SK-N-SH treated with all-trans-retinoic acid at 6 μM for 48 hours (cell line): ENCODE measurements around the gene S100Z.
"Not testable (repeated sequence)": the region's sequence is repeated elsewhere in the genome, so short reads cannot be mapped to it uniquely, and the experiment has no call there.

ENCODE experiments used
- ATAC-seq: fragments of 200-7000 bp; cut with Tn5 transposase; 3 replicates; pipeline ENCODE4 v1.9.1; 2020; ENCODE audit warnings: mild to moderate bottlenecking, moderate library complexity
- ARNTL ChIP-seq: fragments of 450-650 bp; formaldehyde crosslinking; IDR thresholded peaks from 2 replicates; pipeline ENCODE4 v1.5.0; 2020; ENCODE audit warnings: low read depth, mild to moderate bottlenecking, moderate library complexity, borderline replicate concordance
- BACH2 ChIP-seq: fragments of 250-450 bp; sonication (Bioruptor Pico); IDR thresholded peaks from 2 replicates; pipeline ENCODE4 v1.9.0; 2021; ENCODE audit warnings: mild to moderate bottlenecking, borderline replicate concordance
- CREB5 ChIP-seq: fragments of 250-450 bp; sonication (Bioruptor Pico); IDR thresholded peaks from 2 replicates; pipeline ENCODE4 v1.5.1; 2020; ENCODE audit warnings: low read depth, mild to moderate bottlenecking, moderate library complexity
- ESRRG ChIP-seq: fragments of 250-450 bp; sonication (Bioruptor Pico); IDR thresholded peaks from 2 replicates; pipeline ENCODE4 v1.6.1; 2021; ENCODE audit warnings: mild to moderate bottlenecking
- GLIS3 ChIP-seq: fragments of 250-450 bp; sonication (Bioruptor Pico); IDR thresholded peaks from 2 replicates; pipeline ENCODE4 v1.5.0; 2020; ENCODE audit warnings: mild to moderate bottlenecking, moderate library complexity
- ISL1 ChIP-seq: fragments of 250-450 bp; sonication (Bioruptor Pico); IDR thresholded peaks from 2 replicates; pipeline ENCODE4 v2.1.2; 2022; ENCODE audit warnings: mild to moderate bottlenecking, moderate library complexity
- OSR1 ChIP-seq: fragments of 250-450 bp; sonication (Bioruptor Pico); IDR thresholded peaks from 2 replicates; pipeline ENCODE4 v1.8.0; 2022; ENCODE audit warnings: moderate library complexity, mild to moderate bottlenecking, inconsistent platforms
- PATZ1 ChIP-seq: fragments of 250-450 bp; sonication (Bioruptor Pico); IDR thresholded peaks from 2 replicates; pipeline ENCODE4 v1.8.0; 2020; ENCODE audit warnings: mild to moderate bottlenecking, moderate library complexity, borderline replicate concordance
- POU6F1 ChIP-seq: fragments of 250-450 bp; sonication (Bioruptor Pico); IDR thresholded peaks from 2 replicates; pipeline ENCODE4 v1.8.0; 2021; ENCODE audit warnings: low read depth, mild to moderate bottlenecking, moderate library complexity, borderline replicate concordance
- PPARA ChIP-seq: fragments of 250-450 bp; sonication (Bioruptor Pico); IDR thresholded peaks from 2 replicates; pipeline ENCODE4 v1.5.0; 2020; ENCODE audit warnings: mild to moderate bottlenecking, borderline replicate concordance
- RARB ChIP-seq: fragments of 250-450 bp; sonication (Bioruptor Pico); IDR thresholded peaks from 2 replicates; pipeline ENCODE4 v1.8.0; 2021; ENCODE audit warnings: mild to moderate bottlenecking, moderate library complexity
- TCF4 ChIP-seq: fragments of 250-450 bp; sonication (Bioruptor Pico); IDR thresholded peaks from 2 replicates; pipeline ENCODE4 v1.8.0; 2021; ENCODE audit warnings: mild to moderate bottlenecking, moderate library complexity, borderline replicate concordance
- TOX ChIP-seq: fragments of 250-450 bp; sonication (Bioruptor Pico); IDR thresholded peaks from 2 replicates; pipeline ENCODE4 v1.8.0; 2021; ENCODE audit warnings: mild to moderate bottlenecking, moderate library complexity, borderline replicate concordance
- TSHZ2 ChIP-seq: fragments of 250-450 bp; sonication (Bioruptor Pico); IDR thresholded peaks from 2 replicates; pipeline ENCODE4 v1.5.0; 2020; ENCODE audit warnings: mild to moderate bottlenecking, moderate library complexity
- ZC3H10 ChIP-seq: fragments of 250-450 bp; sonication (Bioruptor Pico); IDR thresholded peaks from 2 replicates; pipeline ENCODE4 v1.5.1; 2021; ENCODE audit warnings: mild to moderate bottlenecking, moderate library complexity
- ZFP30 ChIP-seq: fragments of 450-650 bp; formaldehyde crosslinking; IDR thresholded peaks from 2 replicates; pipeline ENCODE4 v1.5.0; 2022; ENCODE audit warnings: mild to moderate bottlenecking, moderate library complexity
- ZNF565 ChIP-seq: fragments of 450-650 bp; formaldehyde crosslinking; conservative IDR thresholded peaks from 2 replicates; pipeline ENCODE4 v1.5.0; 2020; ENCODE audit warnings: low read depth, mild to moderate bottlenecking, moderate library complexity
- ZNF70 ChIP-seq: fragments of 450-650 bp; formaldehyde crosslinking; IDR thresholded peaks from 2 replicates; pipeline ENCODE4 v1.5.0; 2020; ENCODE audit warnings: mild to moderate bottlenecking, moderate library complexity
- ZNF8 ChIP-seq: fragments of 450-650 bp; formaldehyde crosslinking; IDR thresholded peaks from 2 replicates; pipeline ENCODE4 v1.5.0; 2020; ENCODE audit warnings: mild to moderate bottlenecking, moderate library complexity
- TF ChIP-seq, protein P1 (sequence below): fragments of 250-450 bp; sonication (Bioruptor Pico); IDR thresholded peaks from 2 replicates; pipeline ENCODE4 v1.5.1; 2021; ENCODE audit warnings: mild to moderate bottlenecking, moderate library complexity

The S100Z gene

DNA sequence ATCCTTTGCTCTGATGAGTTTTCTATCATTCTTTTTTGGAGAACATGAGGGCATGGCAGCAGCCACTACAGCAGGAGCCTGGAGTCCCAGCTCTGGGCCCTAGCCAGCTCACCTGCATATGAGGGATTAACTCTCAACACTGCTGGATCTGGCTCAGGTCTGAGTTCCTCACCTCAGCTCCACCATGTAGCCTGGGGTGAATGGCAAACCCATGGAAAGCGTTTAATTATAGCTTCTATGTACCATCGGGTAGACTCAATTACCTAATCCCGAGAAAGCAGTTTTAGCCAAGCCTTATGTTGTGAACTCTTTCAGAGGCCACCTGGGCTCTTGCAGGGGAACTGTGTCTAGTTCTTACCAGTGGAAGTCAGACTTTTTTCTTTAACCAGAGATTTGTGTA lies 3.9 kb upstream of the S100Z start:
- ATAC-seq = no peak
- no peak for TF ChIP-seq ARNTL
- no peak for TF ChIP-seq OSR1 (CRISPR knock-in tag)
- TF ChIP-seq, protein P1, sequence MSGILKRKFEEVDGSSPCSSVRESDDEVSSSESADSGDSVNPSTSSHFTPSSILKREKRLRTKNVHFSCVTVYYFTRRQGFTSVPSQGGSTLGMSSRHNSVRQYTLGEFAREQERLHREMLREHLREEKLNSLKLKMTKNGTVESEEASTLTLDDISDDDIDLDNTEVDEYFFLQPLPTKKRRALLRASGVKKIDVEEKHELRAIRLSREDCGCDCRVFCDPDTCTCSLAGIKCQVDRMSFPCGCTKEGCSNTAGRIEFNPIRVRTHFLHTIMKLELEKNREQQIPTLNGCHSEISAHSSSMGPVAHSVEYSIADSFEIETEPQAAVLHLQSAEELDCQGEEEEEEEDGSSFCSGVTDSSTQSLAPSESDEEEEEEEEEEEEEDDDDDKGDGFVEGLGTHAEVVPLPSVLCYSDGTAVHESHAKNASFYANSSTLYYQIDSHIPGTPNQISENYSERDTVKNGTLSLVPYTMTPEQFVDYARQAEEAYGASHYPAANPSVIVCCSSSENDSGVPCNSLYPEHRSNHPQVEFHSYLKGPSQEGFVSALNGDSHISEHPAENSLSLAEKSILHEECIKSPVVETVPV = no peak
- TF ChIP-seq ESRRG (CRISPR knock-in tag) = no peak
- no peak for TF ChIP-seq TOX
- no peak for TF ChIP-seq RARB (CRISPR knock-in tag)
- TF ChIP-seq ZNF565 (CRISPR knock-in tag) = no peak
- TF ChIP-seq BACH2 = no peak
- no peak for TF ChIP-seq GLIS3 (CRISPR knock-in tag)
- no peak for TF ChIP-seq TSHZ2 (CRISPR knock-in tag)
- TF ChIP-seq ISL1 (CRISPR knock-in tag) = no peak
- TF ChIP-seq ZC3H10 (CRISPR knock-in tag) = no peak

- no peak for TF ChIP-seq TCF4 (CRISPR knock-in tag)
- TF ChIP-seq PPARA (CRISPR knock-in tag) = no peak
- no peak for TF ChIP-seq TSHZ2 (CRISPR knock-in tag)
- TF ChIP-seq CREB5 (CRISPR knock-in tag) = no peak
- no peak for TF ChIP-seq ESRRG (CRISPR knock-in tag)
- TF ChIP-seq PATZ1 (CRISPR knock-in tag) = no peak
- no peak for TF ChIP-seq ZC3H10 (CRISPR knock-in tag)
- TF ChIP-seq ZNF565 (CRISPR knock-in tag) = no peak
- TF ChIP-seq ZNF8 (CRISPR knock-in tag) = no peak
- ATAC-seq = no peak
Observed at GRCh38 chr5:76850543-76851145, 830 bp downstream of the S100Z start.

- TF ChIP-seq ARNTL (no peak), GLIS3 (CRISPR knock-in tag) (no peak)
Observed at GRCh38 chr5:76851728-76852369, 2.0 kb downstream of the S100Z start.

GRCh38 chr5:76852772-76853171 lies 3.0 kb downstream of the S100Z start:
- TF ChIP-seq ZNF70 (no peak), ZFP30 (no peak), PPARA (CRISPR knock-in tag) (no peak), POU6F1 (CRISPR knock-in tag) (no peak), ZC3H10 (CRISPR knock-in tag) (no peak), ARNTL (no peak), ZNF8 (CRISPR knock-in tag) (no peak), TOX (no peak), ZNF565 (CRISPR knock-in tag) (no peak), GLIS3 (CRISPR knock-in tag) (no peak), OSR1 (CRISPR knock-in tag) (no peak)
- TF ChIP-seq, protein P1 = no peak
- ATAC-seq = no peak

More at GRCh38 chr5:76851728-76852369, 2.0 kb downstream of the S100Z start:
- ATAC-seq = no peak

DNA sequence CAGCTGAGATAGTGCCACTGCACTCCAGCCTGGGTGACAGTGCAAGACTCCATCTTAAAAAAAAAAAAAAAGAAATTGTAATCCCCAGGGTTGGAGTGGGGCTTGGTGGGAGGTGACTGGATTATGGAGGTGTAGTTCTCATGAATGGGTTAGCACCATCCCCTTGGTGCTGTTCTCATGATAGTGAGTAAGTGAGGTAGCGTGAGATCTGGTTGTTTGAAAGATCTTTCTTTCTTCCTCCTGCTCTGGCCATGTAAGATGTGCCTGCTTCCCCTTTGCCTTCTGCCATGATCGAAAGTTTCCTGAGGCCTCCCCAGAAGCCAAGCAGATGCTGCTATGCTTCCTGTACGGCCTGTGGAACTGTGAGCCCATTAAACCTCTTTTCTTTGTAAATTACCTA lies 3.9 kb downstream of the S100Z start:
- not testable (repeated sequence) for ATAC-seq
